Psoas muscle (tissue), 8 donors: ENCODE data around the gene MOB1B. TPM values are rescaled to one million over a fixed set of nuclear protein-coding genes. Genes with fewer than 3 reads are reported as not detected.

Experiments used
- ATAC-seq, 4 donors: fragments of 200-7000 bp; cut with Tn5 transposase; one replicate each; pipeline ENCODE4 v1.9.1; 2020; ENCODE audit warnings: moderate library complexity in 3 of 4, mild to moderate bottlenecking in 2 of 4
- DNase-seq, 2 donors: peaks; one replicate each; pipeline ENCODE4 v3.0.0-alpha.2; 2020
- H3K27ac ChIP-seq: fragments of 200-600 bp; one replicate; pipeline ENCODE4 v1.8.0; 2022
- H3K27me3 ChIP-seq, 3 donors: fragments of 200-600 bp in 1 of 3; one replicate each; pipeline versions ENCODE4 v1.6.1 to v1.8.0; 2013 to 2022; ENCODE audit warnings: low read length in 2 of 3, mild to moderate bottlenecking in 2 of 3, moderate library complexity in 1 of 3; ENCODE audit not compliant: insufficient read depth in 3 of 3
- H3K36me3 ChIP-seq, 2 donors: fragments of 200-600 bp in 1 of 2; one replicate each; pipeline versions ENCODE4 v1.6.1 to v1.8.0; 2013 to 2022; ENCODE audit warnings: low read depth in 1 of 2, mild to moderate bottlenecking in 1 of 2, moderate library complexity in 1 of 2; ENCODE audit not compliant: insufficient read depth in 1 of 2
- H3K4me1 ChIP-seq: fragments of 200-600 bp; one replicate; pipeline ENCODE4 v1.8.0; 2022
- H3K4me3 ChIP-seq: fragments of 200-600 bp; one replicate; pipeline ENCODE4 v1.8.0; 2022; ENCODE audit warnings: mild to moderate bottlenecking
- H3K9me3 ChIP-seq: fragments of 200-600 bp; one replicate; pipeline ENCODE4 v1.8.0; 2022
- CTCF ChIP-seq: fragments of 200-600 bp; IDR thresholded peaks from one replicate; pipeline ENCODE4 v1.8.0; 2022; ENCODE audit warnings: antibody characterized with exemption
- WGBS, 3 donors: extraction: QIAGEN DNeasy Blood & Tissue Kit; methylation state at CpG; one replicate each; pipeline versions ENCODE4 v1.1.6 to v1.1.7; 2013; 5-methylcytosine and 5-hydroxymethylcytosine counted together
- intact Hi-C, 2 donors: fragments of 100-400 bp; cut with DNase I; formaldehyde crosslinking; loops; one replicate each; pipeline versions ENCODE4 v1.11.0 to v1.14.2; 2022
- polyA plus RNA-seq, 3 donors: library from polyadenylated mRNA; stranded (reverse); fragments of 200-250 nt; gene quantifications; one replicate each; pipeline ENCODE4 v1.2.3, GENCODE V29; 2013
- total RNA-seq, 4 donors: library from RNA; stranded (reverse); fragmentation: NEBNext Ultra II Directional in 2 of 4; extraction: Animal tissue kit (Norgen Biotek cat#: 25700) in 2 of 4; gene quantifications; one replicate each; pipeline versions ENCODE4 v1.2.1 to v1.2.4, GENCODE V29; 2021 to 2023
- donor health status: healthy with polysubstance abuse.
- donor health status: DM: no; HTN: no; CAD: no; lungs with moderate emphysema.
- donor health status: Bipolar disorder and iron deficiency.
- donor health status: healthy.
- donor health status: DM: yes; HTN: yes; CAD: no.
- donor health status: DM: no; HTN: no; CAD: no.
- donor health status: DM: no; HTN: no; CAD: no.
- donor health status: DM: yes; HTN: yes; CAD: no.

Gene MOB1B
- total and polyA plus RNA-seq, 7 donors, result 2.8 to 22.3 (median 9.8) TPM

GRCh38 chr4:70863099-70863790 lies 38.9 kb upstream of the MOB1B start:
- 66 to 69% (median 67%) methylated on average over 6 of the region's 6 CpGs for WGBS, 3 donors
- no peak overlapping the region for H3K27ac ChIP-seq

GRCh38 chr4:70868778-70869177 lies 33.4 kb upstream of the MOB1B start:
- no peak for TF ChIP-seq CTCF
- Histone ChIP-seq H3K4me3 (no peak overlapping the region), H3K36me3 (no peaks in the 10 kb centered on the region), H3K27ac (no peak overlapping the region), H3K27me3 (no peaks in the 10 kb centered on the region), H3K4me1 (no peaks in the 10 kb centered on the region), H3K9me3 (no peaks in the 10 kb centered on the region)
- no peak for DNase-seq
- ATAC-seq, result no peak
- intact Hi-C loops, result no loop called here

More at GRCh38 chr4:70863099-70863790, 38.9 kb upstream of the MOB1B start:
- H3K4me1 ChIP-seq, result no peaks in the 10 kb centered on the region
- H3K9me3 ChIP-seq, result no peaks in the 10 kb centered on the region
- H3K27me3 ChIP-seq, result no peaks in the 10 kb centered on the region
- H3K4me3 ChIP-seq, result no peak overlapping the region
- ATAC-seq (no peak), DNase-seq (no peak)
- intact Hi-C loops, result no loop called here
- TF ChIP-seq CTCF, result no peak
- H3K36me3 ChIP-seq, result no peaks in the 10 kb centered on the region

- 82 to 84% (median 82%) methylated on average over 3 of the region's 3 CpGs for WGBS, 3 donors
- no peak overlapping the region for H3K27ac ChIP-seq
- no peak for TF ChIP-seq CTCF
Observed at GRCh38 chr4:70873216-70873615, 29.0 kb upstream of the MOB1B start.

GRCh38 chr4:70874268-70875156 lies 27.7 kb upstream of the MOB1B start:
- intact Hi-C loops, result no loop called here
- Histone ChIP-seq H3K27ac (no peak overlapping the region), H3K36me3 (no peaks in the 10 kb centered on the region), H3K4me3 (no peak overlapping the region), H3K27me3 (no peaks in the 10 kb centered on the region), H3K4me1 (no peaks in the 10 kb centered on the region), H3K9me3 (no peaks in the 10 kb centered on the region)
- 90 to 94% (median 91%) methylated on average over 19 of the region's 19 CpGs for WGBS, 3 donors
- no peak for DNase-seq
- TF ChIP-seq CTCF, result no peak
- no peak for ATAC-seq

More at GRCh38 chr4:70873216-70873615, 29.0 kb upstream of the MOB1B start:
- Histone ChIP-seq H3K9me3 (no peaks in the 10 kb centered on the region), H3K4me1 (no peaks in the 10 kb centered on the region), H3K4me3 (no peak overlapping the region), H3K36me3 (no peaks in the 10 kb centered on the region), H3K27me3 (no peaks in the 10 kb centered on the region)
- ATAC-seq, result no peak
- DNase-seq, result no peak
- intact Hi-C loops, result no loop called here
